ENCODE measurements around the gene POLR1D. TPM values are rescaled to one million over a fixed set of nuclear protein-coding genes. Genes with fewer than 3 reads are reported as not detected.

POLR1D gene
- 100 to 1,000 TPM in 11 of 12 donors, not detected in 1; 102 to 162 (median 142) TPM for polyA plus RNA-seq (ENCODE audit: insufficient read length in 12 of 12)
- long read RNA-seq, donor 1, transcript POLR1D-211 (1 exons, 1,634 nt) = minor isoform, 5 of 63 reads
- long read RNA-seq, donor 1, transcript POLR1D-203 (3 exons, 2,036 nt) = minor isoform, 21 of 63 reads
- long read RNA-seq, donor 1, transcript POLR1D-201 (2 exons, 1,166 nt) = major isoform, 35 of 63 reads
- long read RNA-seq, donor 1, partial matches to known transcripts = 0 of 63 reads
- long read RNA-seq, donor 1, other reads (novel, unspliced or antisense) = 0 of 63 reads
- long read RNA-seq, donor 2, transcript POLR1D-203 (3 exons, 2,036 nt) = minor isoform, 31 of 83 reads
- long read RNA-seq, donor 2, transcript POLR1D-201 (2 exons, 1,166 nt) = major isoform, 44 of 83 reads
- long read RNA-seq, donor 2, transcript POLR1D-211 (1 exons, 1,634 nt) = minor isoform, 5 of 83 reads
- long read RNA-seq, donor 2, partial matches to known transcripts = 0 of 83 reads
- long read RNA-seq, donor 2, other reads (novel, unspliced or antisense) = 0 of 83 reads
- long read RNA-seq, donor 3, transcript POLR1D-203 (3 exons, 2,036 nt) = minor isoform, 10 of 28 reads
- long read RNA-seq, donor 3, transcript POLR1D-201 (2 exons, 1,166 nt) = major isoform, 13 of 28 reads
- long read RNA-seq, donor 3, partial matches to known transcripts = 0 of 28 reads
- long read RNA-seq, donor 3, other reads (novel, unspliced or antisense) = 0 of 28 reads
- long read RNA-seq, donor 4, transcript POLR1D-201 (2 exons, 1,166 nt) = major isoform, 8 of 19 reads
- long read RNA-seq, donor 4, transcript POLR1D-203 (3 exons, 2,036 nt) = major isoform, 8 of 19 reads
- long read RNA-seq, donor 4, partial matches to known transcripts = 0 of 19 reads
- long read RNA-seq, donor 4, other reads (novel, unspliced or antisense) = 0 of 19 reads
- long read RNA-seq, donor 5, full-length matches to known transcripts = 73 of 73 reads
- long read RNA-seq, donor 5, partial matches to known transcripts = 0 of 73 reads
- long read RNA-seq, donor 5, other reads (novel, unspliced or antisense) = 0 of 73 reads
- long read RNA-seq, donor 6, transcript POLR1D-201 (2 exons, 1,166 nt) = major isoform, 22 of 47 reads
- long read RNA-seq, donor 6, transcript POLR1D-203 (3 exons, 2,036 nt) = minor isoform, 8 of 47 reads
- long read RNA-seq, donor 6, partial matches to known transcripts = 12 of 47 reads
- long read RNA-seq, donor 6, other reads (novel, unspliced or antisense) = 0 of 47 reads
- long read RNA-seq, donor 7, transcript POLR1D-203 (3 exons, 2,036 nt) = minor isoform, 12 of 43 reads
- long read RNA-seq, donor 7, transcript POLR1D-201 (2 exons, 1,166 nt) = major isoform, 22 of 43 reads
- long read RNA-seq, donor 7, partial matches to known transcripts = 6 of 43 reads
- long read RNA-seq, donor 7, other reads (novel, unspliced or antisense) = 0 of 43 reads
- long read RNA-seq, donor 8, transcript POLR1D-201 (2 exons, 1,166 nt) = minor isoform, 19 of 50 reads
- long read RNA-seq, donor 8, transcript POLR1D-203 (3 exons, 2,036 nt) = major isoform, 30 of 50 reads
- long read RNA-seq, donor 8, partial matches to known transcripts = 0 of 50 reads
- long read RNA-seq, donor 8, other reads (novel, unspliced or antisense) = 0 of 50 reads
- long read RNA-seq, donor 9, transcript POLR1D-203 (3 exons, 2,036 nt) = minor isoform, 20 of 56 reads
- long read RNA-seq, donor 9, transcript POLR1D-201 (2 exons, 1,166 nt) = major isoform, 31 of 56 reads
- long read RNA-seq, donor 9, partial matches to known transcripts = 0 of 56 reads
- long read RNA-seq, donor 9, other reads (novel, unspliced or antisense) = 0 of 56 reads
- long read RNA-seq, donor 10, transcript POLR1D-203 (3 exons, 2,036 nt) = minor isoform, 17 of 56 reads
- long read RNA-seq, donor 10, transcript POLR1D-201 (2 exons, 1,166 nt) = major isoform, 26 of 56 reads
- long read RNA-seq, donor 10, partial matches to known transcripts = 7 of 56 reads
- long read RNA-seq, donor 10, other reads (novel, unspliced or antisense) = 0 of 56 reads
- long read RNA-seq, donor 11, transcript POLR1D-201 (2 exons, 1,166 nt) = major isoform, 44 of 87 reads
- long read RNA-seq, donor 11, transcript POLR1D-203 (3 exons, 2,036 nt) = minor isoform, 34 of 87 reads
- long read RNA-seq, donor 11, partial matches to known transcripts = 0 of 87 reads
- long read RNA-seq, donor 11, other reads (novel, unspliced or antisense) = 0 of 87 reads

GRCh38 chr13:27621366-27622101, at the start of gene POLR1D:
TSS of gene POLR1D (plus strand) at chr13:27621892. CDS start at chr13:27621984, 92 bp downstream.
- DNase-seq = peak; percentile 70

GRCh38 chr13:27572234-27572901, 49.3 kb upstream of the POLR1D start:
- DNase-seq = no peak

- no peak for DNase-seq
Observed at GRCh38 chr13:27573265-27573664, 48.4 kb upstream of the POLR1D start.

- no peak for DNase-seq
Observed at GRCh38 chr13:27574661-27575060, 47.0 kb upstream of the POLR1D start.

- DNase-seq = no peak
Observed at GRCh38 chr13:27578121-27579030, 43.3 kb upstream of the POLR1D start.

- no peak for DNase-seq
Observed at GRCh38 chr13:27583645-27584044, 38.0 kb upstream of the POLR1D start.

- DNase-seq = no peak
Observed at GRCh38 chr13:27587095-27587746, 34.5 kb upstream of the POLR1D start.

GRCh38 chr13:27588405-27588804, 33.3 kb upstream of the POLR1D start:
- DNase-seq = no peak

GRCh38 chr13:27592865-27593264, 28.8 kb upstream of the POLR1D start:
- no peak for DNase-seq

GRCh38 chr13:27593267-27593666, 28.4 kb upstream of the POLR1D start:
- DNase-seq = no peak

- DNase-seq = no peak
Observed at GRCh38 chr13:27595055-27595811, 26.5 kb upstream of the POLR1D start.

- DNase-seq = no peak
Observed at GRCh38 chr13:27599096-27599495, 22.6 kb upstream of the POLR1D start.

GRCh38 chr13:27599845-27600553, 21.7 kb upstream of the POLR1D start:
- DNase-seq = no peak

- DNase-seq = no peak
Observed at GRCh38 chr13:27600711-27601110, 21.0 kb upstream of the POLR1D start.

- DNase-seq = no peak
Observed at GRCh38 chr13:27601208-27601607, 20.5 kb upstream of the POLR1D start.

Data from muscle of arm (tissue), 14 donors.